Brain microvascular endothelial cell (primary cell): ENCODE measurements around the gene OTUD3.
A peak's percentile ranks its signal among the peaks of the same experiment; 100 is the strongest.

Source experiments
- DNase-seq: peaks from one replicate; pipeline ENCODE4 v3.0.0-alpha.2; 2020
- H3K27ac ChIP-seq: fragments of 250-450 bp; sonication (Bioruptor Pico); 2 replicates; pipeline ENCODE4 v1.5.1; 2020; ENCODE audit warnings: mild to moderate bottlenecking, moderate library complexity
- H3K27me3 ChIP-seq: fragments of 250-450 bp; sonication (Bioruptor Pico); replicated peaks from 2 replicates; pipeline ENCODE4 v1.5.1; 2020; ENCODE audit warnings: mild to moderate bottlenecking
- H3K36me3 ChIP-seq: fragments of 250-450 bp; sonication (Bioruptor Pico); replicated peaks from 2 replicates; pipeline ENCODE4 v1.5.1; 2020; ENCODE audit warnings: mild to moderate bottlenecking
- H3K4me3 ChIP-seq: 2 replicates; pipeline ENCODE4 v1.5.1; 2011; ENCODE audit warnings: low read depth, mild to moderate bottlenecking, control low read depth, low read length, moderate library complexity
- CTCF ChIP-seq: IDR thresholded peaks from 2 replicates; pipeline ENCODE4 v1.5.1; 2011; ENCODE audit warnings: low read depth, mild to moderate bottlenecking, moderate library complexity, low read length, control low read depth, inconsistent platforms; ENCODE audit errors: missing control alignments
- in situ Hi-C: cut with HindIII; loops from 2 replicates; pipeline ENCODE4 v1.10.0; 2017; ENCODE audit warnings: low sequenced_read_pairs, low pct_ligation_motif_present

OTUD3 gene

GRCh38 chr1:19954059-19954458 lies 71.9 kb downstream of the OTUD3 start:
- in situ Hi-C loops: no loop called here
- H3K27me3 ChIP-seq: no peaks in the 10 kb centered on the region

GRCh38 chr1:19955534-19956170 lies 73.5 kb downstream of the OTUD3 start:
- Histone ChIP-seq H3K27ac (no peak overlapping the region), H3K4me3 (no peak overlapping the region), H3K36me3 (no peaks in the 10 kb centered on the region), H3K27me3 (no peaks in the 10 kb centered on the region)
- in situ Hi-C loops: no loop called here
- no peak for TF ChIP-seq CTCF
- DNase-seq: no peak

More at GRCh38 chr1:19954059-19954458, 71.9 kb downstream of the OTUD3 start:
- Histone ChIP-seq H3K4me3 (no peak overlapping the region), H3K27ac (no peak overlapping the region), H3K36me3 (no peaks in the 10 kb centered on the region)
- no peak for TF ChIP-seq CTCF
- DNase-seq: no peak

- H3K4me3 ChIP-seq: no peak overlapping the region
- DNase-seq: no peak
- no peaks in the 10 kb centered on the region for H3K27me3 ChIP-seq
- peak; percentile 42 for TF ChIP-seq CTCF
- H3K27ac ChIP-seq: no peak overlapping the region
- in situ Hi-C loops: no loop called here
- no peaks in the 10 kb centered on the region for H3K36me3 ChIP-seq
These were observed 75.6 kb downstream of the OTUD3 start for GRCh38 chr1:19957779-19958178.

GRCh38 chr1:19960591-19960990 lies 78.4 kb downstream of the OTUD3 start:
- DNase-seq: no peak
- TF ChIP-seq CTCF: no peak
- Histone ChIP-seq H3K27ac (no peak overlapping the region), H3K27me3 (no peaks in the 10 kb centered on the region), H3K4me3 (no peak overlapping the region), H3K36me3 (no peaks in the 10 kb centered on the region)
- in situ Hi-C loops: no loop called here
